Ecto neural progenitor cell (in vitro differentiated cells): ENCODE data around the gene KDM2A.

Source experiments
- DNase-seq: peaks from one replicate; pipeline ENCODE4 v3.0.0-alpha.2; 2018; ENCODE audit warnings: low spot score

KDM2A gene

DNA sequence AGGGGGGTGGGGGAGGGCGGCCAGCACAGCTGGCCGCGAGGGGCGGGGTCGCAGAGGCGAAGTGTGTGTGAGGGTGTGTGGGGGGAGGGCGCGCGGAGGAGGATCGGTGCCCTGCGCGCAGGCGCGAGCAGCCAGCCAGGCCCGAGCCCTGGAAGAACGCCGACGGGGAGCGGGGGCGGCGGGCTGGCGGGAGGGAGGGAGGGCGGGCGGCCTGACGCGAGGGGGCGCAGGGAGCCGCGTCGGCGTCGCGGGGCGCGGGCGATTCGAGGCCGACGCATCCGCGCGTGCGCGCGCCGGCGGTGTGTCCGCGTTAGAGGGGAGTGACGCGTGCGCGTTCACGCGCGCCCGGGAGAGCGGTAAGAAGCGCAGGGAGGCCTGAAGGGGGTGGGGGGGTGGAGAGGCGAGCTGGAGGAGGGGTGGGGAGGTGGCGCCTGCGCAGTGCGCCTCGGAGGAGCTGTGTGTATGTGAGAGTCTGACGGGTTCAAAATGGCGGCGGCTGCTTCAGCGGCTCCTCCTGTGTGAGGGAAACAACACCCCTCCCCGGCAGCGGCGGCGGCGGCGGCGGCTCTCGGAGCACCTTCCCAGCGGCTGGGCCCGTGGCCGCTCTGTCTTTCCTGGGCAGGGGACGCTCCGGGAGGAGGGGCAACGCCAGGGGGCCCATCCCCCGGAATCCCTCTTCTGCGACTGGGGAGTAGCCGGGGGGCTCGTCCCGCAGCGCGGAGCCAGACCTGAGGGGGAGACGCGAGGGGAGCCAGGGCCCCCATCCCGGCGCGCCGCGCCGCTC is at the start of gene KDM2A:
Gene KDM2A, plus strand, starts transcription at position 463 of the 784 bp plus-strand sequence. CDS start 2,054 bp downstream, outside the sequence.
- DNase-seq = peak; percentile 100

GRCh38 chr11:67071420-67072284 is 47.4 kb upstream of the KDM2A start:
- DNase-seq = peak; percentile 88

GRCh38 chr11:67072295-67072694 is 46.8 kb upstream of the KDM2A start:
- DNase-seq = no peak

- DNase-seq = no peak
Measured at GRCh38 chr11:67073908-67074307, 45.2 kb upstream of the KDM2A start.

DNA sequence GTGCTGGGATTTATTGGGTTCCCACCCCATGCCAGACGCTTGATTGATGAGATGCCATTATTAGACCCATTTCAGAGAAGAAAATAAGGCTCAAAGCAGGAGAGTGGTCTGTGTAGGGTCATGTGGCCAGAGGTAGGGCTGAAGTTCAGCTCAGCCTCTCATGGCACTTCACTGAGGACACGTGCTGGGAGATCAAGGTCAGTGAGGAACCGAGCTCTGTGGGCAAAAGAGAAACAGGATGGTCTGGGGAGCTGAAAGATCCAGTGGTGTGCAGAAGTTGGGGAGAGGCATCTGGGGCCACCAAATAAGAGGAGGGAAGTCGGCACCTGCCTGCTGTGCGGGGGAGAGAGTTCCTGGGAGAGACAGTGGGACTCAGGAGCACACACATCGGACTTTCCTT is 42.9 kb upstream of the KDM2A start:
- DNase-seq = no peak

- no peak for DNase-seq
Measured at GRCh38 chr11:67079065-67079705, 39.9 kb upstream of the KDM2A start.

DNA sequence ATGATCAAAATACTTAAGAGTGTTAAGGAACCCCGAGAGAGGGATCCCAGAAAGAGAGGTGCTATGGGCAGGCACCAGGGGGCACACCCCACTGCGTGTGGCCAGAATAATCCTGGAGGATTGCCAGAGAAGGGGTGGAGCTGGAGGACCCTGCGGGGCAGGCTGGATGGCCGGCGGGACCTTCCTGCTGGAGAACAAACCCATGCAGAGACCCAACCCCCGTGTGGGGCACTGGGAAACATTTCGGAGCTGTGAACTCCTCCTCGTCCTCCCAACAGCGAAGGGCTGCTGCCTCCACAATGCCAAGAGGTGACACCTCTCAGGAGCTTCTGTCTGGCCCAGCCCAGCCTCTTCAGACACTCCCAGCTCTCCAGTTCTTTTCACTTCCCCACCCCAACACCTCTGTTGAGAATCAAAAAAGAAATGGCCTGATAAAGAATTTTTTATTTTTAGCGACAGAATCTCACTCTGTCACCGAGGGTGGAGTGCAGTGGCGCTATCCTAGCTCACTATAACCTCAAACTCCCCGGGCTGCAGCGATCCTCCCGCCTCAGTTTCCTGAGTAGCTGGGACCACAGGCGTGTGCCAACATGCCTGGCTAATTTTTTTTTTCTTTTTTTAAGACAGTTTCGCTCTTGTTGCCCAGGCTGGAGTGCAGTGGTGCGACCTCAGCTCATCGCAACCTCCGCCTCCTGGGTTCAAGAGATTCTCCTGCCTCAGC is 36.8 kb upstream of the KDM2A start:
- DNase-seq = no peak

- no peak for DNase-seq
Measured at GRCh38 chr11:67083786-67084366, 35.2 kb upstream of the KDM2A start.

GRCh38 chr11:67085617-67086016 is 33.4 kb upstream of the KDM2A start:
- no peak for DNase-seq

GRCh38 chr11:67090717-67091116 is 28.3 kb upstream of the KDM2A start:
- no peak for DNase-seq

DNA sequence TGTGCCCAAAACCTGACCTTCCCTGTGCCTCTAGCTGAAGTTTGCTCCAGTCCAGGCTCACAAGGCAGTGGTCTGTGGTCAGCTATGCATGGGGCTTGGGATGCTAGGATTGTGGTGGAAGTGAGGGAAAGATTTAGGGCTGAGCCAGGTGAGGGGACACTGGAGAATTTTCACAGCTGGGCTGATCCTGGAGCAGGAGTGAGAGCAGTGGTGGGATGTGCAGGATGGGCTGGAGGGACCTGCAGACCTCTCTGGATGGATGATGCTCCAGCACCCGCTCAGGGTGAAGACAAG is 23.9 kb upstream of the KDM2A start:
- DNase-seq = no peak

GRCh38 chr11:67098799-67099429 is 20.1 kb upstream of the KDM2A start:
- no peak for DNase-seq

DNA sequence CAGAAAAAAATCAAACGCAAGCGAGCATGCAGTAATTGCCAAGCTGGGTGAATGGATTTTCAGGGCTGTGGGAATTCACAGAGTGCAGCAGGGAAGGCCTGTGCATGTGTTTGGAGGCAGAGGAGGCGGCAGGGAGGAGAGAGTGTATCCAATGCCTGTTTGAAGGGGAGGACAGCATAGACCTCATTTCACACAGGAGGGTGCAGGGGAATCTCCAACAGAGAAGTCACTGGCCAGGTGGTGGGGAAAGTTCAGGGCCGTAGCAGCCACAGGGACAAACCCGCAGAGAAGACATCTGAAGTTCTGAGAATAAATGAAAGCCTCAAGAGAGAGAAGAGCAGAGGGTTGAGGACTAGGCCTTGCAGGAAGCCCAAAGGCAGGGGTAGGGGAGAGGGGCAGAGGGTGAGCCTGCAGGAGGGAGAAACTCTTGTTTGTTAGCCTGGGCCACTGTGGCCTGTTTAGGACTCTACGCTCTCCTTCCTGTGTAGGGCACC is 19.2 kb upstream of the KDM2A start:
- no peak for DNase-seq

- no peak for DNase-seq
Measured at GRCh38 chr11:67102664-67103063, 16.4 kb upstream of the KDM2A start.

GRCh38 chr11:67105964-67106363 is 13.1 kb upstream of the KDM2A start:
- DNase-seq = no peak

GRCh38 chr11:67111261-67111660 is 7.8 kb upstream of the KDM2A start:
- no peak for DNase-seq

GRCh38 chr11:67113231-67113721 is 5.8 kb upstream of the KDM2A start:
- no peak for DNase-seq

DNA sequence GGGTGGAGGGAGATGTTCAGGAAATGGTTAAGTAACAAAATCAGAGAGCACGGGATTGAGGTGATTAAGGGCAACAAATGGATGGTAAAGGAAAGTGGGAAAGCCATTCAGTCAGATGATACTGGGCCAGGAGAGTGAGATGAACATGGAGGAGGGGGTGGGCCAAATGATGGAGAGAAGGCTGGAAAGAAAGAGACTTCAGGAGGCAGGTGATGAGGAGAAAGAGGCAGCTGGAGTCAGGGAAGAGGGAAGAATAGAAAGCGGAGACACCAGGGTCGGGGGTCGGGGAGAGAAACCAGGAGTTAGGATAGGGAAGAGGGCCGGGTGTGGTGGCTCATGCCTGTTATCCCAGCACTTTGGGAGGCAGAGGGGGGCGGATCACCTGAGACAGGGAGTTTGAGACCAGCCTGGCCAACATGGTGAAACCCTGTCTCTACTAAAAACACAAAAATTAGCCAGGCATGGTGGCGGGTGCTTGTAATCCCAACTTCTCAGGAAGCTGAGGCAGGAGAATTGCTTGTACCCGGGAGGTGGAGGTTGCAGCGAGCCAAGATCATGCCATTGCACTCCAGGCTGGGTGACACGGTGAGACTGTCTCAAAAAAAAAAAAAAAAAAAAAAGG is 4.7 kb upstream of the KDM2A start:
- DNase-seq = no peak

GRCh38 chr11:67116758-67117105 is 2.3 kb upstream of the KDM2A start:
- DNase-seq = no peak

DNA sequence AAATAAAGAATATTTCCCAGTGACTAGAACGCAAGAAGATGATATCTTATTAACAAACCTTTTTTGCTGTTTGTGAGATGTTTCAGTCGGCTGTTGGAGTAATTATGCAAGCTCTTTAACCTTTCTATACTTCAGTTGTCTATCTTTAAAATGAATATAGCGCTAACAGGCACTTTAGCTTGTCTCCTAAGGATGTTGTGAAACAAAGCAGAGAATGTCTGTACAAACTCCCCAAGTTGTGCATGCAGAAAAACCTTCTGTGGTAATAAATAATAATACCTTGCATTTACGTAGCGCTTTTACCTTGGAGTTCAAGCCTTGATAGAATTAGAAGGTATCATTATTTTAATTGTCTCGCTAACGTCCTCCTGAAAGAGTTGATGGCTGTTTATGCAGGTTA is 1.9 kb upstream of the KDM2A start:
- DNase-seq = no peak
